Stimulated activated CD4-positive, alpha-beta T cell treated with anti-CD3 and anti-CD28 coated beads, Interleukin-4, amount 100 ng/mL, for 24 hours (primary cell): ENCODE results near the gene RFX4.

ENCODE experiments used
- DNase-seq: peaks from one replicate; pipeline ENCODE4 v3.0.0-alpha.2; 2020

The RFX4 gene

GRCh38 chr12:106767954-106768822, 185.4 kb downstream of the RFX4 start:
- DNase-seq = no peak

DNA sequence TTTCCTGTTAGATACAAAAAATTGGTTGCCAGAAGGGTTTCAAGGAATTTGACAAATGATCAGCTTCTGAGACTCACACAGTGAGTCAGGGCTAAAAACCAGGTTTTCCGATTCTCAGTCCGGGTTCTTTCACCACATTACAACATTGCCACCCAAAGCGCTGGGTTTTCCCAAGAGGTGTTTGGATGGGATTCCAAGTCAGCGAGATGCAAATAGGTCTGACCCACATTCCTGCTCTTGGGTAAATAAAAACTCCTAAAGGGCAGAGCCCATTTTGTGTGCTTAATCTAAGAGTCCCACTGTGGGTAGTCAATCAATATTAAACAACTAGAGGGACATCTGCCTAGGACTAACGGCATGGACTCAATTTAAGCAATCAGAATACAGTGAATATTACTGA, 186.3 kb downstream of the RFX4 start:
- DNase-seq = no peak

DNA sequence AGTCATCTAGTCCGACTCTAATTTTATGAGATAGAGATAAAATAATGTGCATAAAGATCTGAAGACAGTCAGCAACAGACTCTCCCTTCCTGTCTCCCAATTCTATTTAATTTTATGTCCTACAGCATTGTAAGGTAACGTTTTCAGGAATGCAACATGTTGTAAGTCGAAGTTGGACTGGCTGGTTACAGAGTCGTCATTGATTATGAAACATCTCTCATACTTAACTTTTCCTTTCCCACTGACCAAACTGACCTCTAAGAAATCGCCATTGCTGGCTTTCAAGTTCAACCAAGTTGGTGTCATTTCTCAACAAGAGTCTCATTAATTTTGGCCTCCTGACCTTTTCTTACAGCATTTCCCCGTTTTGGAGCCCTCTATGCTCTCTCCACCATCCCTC, 186.7 kb downstream of the RFX4 start:
- DNase-seq = no peak

DNA sequence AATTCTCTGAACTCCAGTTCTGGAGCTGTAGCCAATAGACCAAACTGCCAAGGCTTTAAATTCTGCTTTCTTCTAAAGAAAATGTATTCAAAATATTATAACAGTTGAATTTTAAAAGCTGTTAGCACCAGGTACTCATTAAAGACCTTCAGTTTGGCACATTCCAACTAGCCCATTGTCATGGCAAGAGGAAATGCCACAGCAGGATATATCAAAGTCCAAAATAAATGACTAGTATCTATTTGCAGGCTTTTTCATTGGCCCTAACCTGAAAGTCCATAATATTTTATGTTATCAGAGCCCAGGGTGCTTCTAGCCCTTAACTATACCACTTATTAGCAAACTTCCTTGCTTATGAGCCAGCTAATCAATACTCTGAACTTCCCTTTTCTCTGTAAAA, 188.6 kb downstream of the RFX4 start:
- DNase-seq = no peak

- DNase-seq = no peak
These were observed 190.6 kb downstream of the RFX4 start for GRCh38 chr12:106773286-106774004.

DNA sequence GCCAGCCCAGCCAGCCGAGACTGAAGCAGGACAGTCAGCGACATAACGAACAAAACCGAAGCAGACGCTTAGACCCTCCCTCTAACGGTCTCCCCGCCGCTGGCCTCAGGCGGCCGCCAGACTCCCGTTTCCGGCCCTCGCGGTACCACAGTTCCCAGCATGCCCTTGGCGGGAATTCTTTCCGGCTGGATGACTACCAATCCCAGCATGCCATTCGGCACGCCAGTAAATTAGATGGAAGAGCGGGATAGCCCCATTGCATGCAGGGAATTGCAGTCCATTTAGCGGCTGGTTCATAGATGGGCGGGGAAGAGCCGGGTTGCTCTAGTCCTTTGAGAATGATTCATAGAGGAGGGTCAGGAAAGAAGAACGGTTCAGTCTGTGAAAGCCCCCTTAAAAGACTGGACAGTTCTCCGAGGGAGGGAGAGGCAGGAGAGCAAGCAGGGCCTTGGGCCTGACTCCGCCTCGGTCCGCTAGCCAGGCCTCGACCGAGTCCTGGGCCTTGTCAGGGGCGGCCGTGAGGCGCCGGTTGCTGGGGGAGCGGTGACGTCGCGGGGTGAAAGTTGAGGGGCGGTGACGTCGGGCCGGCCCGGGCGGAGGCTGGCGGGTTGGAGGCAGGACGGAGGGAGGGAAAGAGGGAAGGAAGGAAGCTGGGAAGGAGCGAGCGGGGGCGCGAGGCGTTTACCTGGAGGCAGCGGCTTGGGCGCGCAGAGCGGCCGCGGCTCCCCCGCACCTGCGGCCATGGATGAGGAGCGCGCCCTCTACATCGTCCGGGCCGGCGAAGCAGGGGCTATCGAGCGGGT, 191.4 kb downstream of the RFX4 start, which contains the start of gene RIC8B:
RIC8B (plus strand) TSS at position 678 of the 803 bp plus-strand sequence; CDS start at position 742, 64 bp downstream.
- DNase-seq = peak; percentile 87

DNA sequence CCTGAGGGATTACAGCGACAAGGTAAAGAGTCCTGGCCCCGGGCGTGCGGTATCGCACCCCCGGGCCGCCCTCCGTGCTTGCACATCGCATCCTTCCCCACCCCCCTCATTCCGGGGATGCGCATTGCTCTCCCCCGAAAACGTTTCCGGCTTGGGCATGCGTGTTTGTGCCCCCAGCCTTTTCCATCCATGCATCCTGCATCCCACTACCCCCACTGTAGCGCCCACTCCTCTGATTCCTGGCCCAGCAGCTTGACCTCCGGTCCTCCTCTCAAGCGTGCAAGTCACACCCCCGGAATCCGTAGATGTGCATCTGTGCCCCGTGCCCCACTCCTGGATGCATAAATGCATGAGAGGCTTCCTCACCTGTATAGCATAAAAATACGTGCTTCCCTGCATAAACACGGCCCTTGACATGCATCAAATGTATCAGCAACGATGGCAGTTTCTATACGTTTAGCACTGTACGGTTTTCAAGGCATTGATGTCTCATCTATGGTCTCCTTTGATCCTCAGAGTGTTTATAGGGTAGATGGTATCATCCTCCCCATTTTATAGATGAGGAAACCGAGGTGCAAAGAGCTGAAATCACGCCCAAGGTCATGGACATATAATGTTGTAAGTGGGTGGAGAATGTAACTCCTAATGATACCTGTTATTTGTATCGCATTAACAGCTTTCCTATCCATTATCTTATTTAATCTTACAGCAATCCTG, 192.2 kb downstream of the RFX4 start:
- peak; percentile 26 for DNase-seq

DNA sequence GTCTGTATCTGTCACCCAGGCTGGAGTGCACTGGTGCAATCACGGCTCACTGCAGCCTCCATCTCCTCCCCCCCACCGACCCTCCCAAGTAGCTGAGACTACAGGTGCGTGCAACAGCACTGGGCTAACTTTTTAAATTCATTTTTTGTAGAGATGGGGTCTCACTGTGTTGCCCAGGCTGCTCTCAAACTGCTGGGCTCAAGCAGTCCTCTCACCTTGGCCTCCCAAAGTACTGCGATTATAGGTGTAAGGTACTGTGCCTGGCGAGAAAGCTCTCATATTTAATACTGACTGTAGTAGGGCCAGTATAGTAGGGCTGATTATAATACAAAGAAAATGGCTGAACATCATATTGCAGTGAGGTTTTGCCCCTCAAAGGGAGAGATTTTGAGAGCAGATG, 194.1 kb downstream of the RFX4 start:
- no peak for DNase-seq

DNA sequence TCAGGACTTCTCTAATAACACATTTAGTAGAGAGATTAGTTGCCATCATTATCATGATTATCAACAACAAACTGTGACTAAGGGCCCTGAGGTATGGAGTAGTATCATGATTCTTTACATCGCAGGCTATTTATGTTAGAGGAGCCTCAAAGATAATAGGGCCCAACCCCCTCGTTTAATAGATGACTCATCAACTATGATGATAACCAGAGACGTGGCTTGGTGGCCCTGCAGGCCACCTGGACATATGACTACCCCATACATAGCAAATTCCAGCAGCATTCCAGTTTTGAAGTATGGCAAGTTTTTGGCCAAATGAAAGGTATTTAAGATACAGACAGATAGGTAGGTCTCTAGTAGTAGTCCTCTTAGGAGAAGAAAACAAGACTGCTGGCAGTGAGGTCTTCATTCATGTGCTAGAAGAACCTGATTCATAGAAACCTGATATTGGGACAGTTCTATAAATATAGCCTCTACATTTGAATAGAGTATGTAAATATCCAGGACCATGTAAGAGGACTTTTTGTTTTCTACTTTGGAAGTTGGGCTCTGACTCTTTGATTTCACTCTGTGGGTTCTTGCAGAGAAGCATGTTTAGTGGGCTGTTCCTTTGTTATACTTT, 197.3 kb downstream of the RFX4 start:
- no peak for DNase-seq

- DNase-seq = no peak
These were observed 199.8 kb downstream of the RFX4 start for GRCh38 chr12:106782619-106783018.

GRCh38 chr12:106783515-106783914, 200.7 kb downstream of the RFX4 start:
- no peak for DNase-seq

DNA sequence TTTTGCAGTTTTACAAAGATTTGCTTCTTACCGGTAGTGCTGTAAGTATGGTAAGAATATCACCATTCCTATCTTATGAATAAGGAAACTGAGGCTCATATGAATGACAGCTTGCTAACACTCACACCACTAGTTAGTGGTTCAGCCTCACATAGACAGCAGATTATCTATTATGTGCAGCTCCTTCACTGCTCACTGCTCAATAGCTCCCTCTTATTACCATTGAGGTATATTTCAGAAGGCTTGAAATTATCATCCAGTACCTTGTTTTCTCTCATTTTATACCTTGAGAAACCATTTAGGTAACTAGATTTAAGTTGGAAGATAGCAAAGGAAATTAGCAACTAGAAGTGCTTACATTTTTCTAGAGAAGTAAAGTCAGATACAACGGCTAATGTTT, 207.2 kb downstream of the RFX4 start:
- DNase-seq = no peak

DNA sequence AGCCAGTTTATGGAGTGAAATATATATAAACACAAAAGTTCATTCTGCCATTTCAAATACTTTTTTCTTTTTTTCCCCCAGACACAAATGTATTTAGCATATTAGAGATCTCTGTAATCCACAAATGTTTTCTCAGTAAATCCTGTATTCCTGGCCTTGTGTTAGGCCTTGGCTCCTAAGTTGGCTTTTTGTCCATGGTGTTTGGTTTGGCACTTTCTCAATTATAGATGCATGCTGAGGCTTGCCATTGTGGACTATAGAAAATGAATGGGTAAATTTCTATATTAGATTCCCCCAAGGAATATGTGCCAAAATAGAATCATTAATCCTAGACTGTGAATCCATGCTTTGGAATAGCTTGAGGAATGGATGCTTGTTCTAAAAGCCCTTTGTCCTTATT, 208.7 kb downstream of the RFX4 start:
- DNase-seq = no peak

DNA sequence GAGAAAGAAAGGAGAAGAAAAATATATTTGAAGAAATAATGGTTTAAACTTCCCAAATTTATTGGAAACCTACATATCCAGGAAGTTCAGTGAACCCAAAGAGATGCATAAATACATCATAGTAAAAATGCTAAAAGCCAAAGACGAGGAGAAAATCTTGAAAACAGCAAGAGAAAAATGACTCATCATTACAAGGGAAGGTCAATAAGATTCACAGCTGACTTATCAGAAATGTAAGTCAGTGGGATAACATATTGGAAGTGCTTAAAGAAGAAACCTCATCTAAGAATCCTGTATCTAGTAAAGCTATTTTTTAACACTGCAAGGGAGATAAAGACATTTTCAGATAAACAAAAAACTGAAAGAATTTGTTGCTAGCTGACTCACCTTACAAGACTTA, 211.6 kb downstream of the RFX4 start:
- no peak for DNase-seq

DNA sequence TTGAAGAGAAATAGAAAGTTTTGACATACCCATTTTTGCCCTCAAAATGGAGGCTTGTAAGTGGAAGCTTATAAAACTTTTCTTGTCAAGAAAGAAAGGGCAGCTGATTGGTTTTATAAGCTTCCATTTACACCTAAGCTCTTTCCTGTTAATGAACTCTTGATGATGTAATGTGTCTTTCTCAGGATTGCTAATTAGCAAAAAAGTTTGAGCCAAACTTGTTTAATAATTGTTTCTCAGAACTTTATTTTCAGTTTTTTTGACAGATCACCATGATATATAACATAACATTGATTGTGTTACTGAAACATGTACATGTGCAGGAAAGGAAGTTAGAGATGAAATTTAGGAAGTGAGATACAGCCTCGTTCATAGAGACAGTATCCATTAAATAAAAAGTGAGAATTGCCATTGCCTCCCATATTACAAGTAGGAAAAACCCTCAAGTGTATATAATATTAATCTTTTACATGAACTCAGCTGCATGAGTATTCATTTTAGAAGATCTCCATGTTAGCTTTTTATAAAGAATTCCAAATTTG, 218.4 kb downstream of the RFX4 start:
- DNase-seq = no peak

DNA sequence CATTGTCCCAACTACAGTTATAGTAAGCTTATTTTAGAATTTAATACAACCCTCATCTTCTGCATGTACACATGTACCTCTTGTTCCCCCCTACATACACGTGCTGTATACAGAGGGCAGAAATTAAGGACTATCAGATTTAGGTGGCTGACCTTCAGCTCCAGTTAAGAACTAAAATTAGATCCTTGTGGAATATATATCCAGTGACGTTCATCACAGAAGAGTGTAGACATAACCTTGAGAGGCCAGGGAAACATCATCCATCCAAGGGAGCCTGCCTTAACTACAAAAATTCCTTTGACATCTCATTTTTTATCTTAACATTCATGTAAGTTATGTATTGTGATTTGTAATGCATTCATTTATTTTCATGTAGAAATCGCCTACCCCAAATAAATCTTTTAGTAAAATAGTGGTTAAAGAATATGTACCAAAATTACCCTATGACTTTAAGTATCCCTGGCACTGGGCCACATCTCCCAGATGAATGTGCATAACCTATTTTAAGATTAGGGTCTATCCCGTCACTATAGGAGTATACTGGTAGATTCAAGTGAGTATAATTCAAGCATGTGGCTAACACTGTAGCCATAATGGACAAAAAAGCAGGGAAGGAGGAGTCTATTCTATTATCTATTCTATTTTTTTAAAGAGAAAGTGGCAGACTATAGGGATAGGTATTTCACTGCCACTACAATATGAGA, 219.2 kb downstream of the RFX4 start:
- DNase-seq = no peak

DNA sequence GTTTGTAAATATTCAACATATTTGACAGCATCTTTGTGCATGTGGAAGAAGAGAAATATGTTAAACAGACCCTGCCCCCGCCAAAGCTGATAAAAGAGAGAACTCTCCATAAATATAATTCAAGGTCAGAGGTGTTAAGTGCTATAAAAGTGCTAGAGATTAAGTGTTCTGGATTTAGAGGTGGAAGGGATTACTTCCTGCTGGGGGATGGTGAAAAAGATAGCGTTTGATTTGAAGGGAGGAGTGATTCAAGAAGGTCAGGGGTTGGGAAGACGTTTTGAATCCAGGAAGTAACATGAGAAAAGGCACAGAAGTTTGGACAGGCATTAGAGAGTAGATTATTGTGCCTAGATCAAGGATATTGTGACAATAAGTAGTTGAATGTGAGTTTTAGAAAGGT, 221.9 kb downstream of the RFX4 start:
- DNase-seq = no peak
